ENCODE data around the gene TFPI.

- TF ChIP-seq ATF3 (CRISPR knock-in tag; conservative IDR thresholded peaks at IDR 0.05) (no peak), ETV6 (CRISPR knock-in tag; IDR thresholded peaks at IDR 0.05) (no peak), ZMAT4 (CRISPR knock-in tag; IDR thresholded peaks at IDR 0.05) (no peak), E2F1 (CRISPR knock-in tag; IDR thresholded peaks at IDR 0.05) (no peak), MAX (CRISPR knock-in tag; IDR thresholded peaks at IDR 0.05) (no peak), CTCF (IDR thresholded peaks at IDR 0.05) (no peak), ZNF512 (CRISPR knock-in tag; IDR thresholded peaks at IDR 0.05; ENCODE audit: borderline replicate concordance) (no peak), PRDM15 (CRISPR knock-in tag; IDR thresholded peaks at IDR 0.05) (no peak), ZSCAN18 (CRISPR knock-in tag; IDR thresholded peaks at IDR 0.05) (no peak), CBFB (CRISPR knock-in tag; IDR thresholded peaks at IDR 0.05; ENCODE audit: low read depth) (no peak), FOXK1 (CRISPR knock-in tag; IDR thresholded peaks at IDR 0.05) (no peak)
These were observed 86.0 kb downstream of the TFPI start for GRCh38 chr2:187468262-187468661.
